Raji (cell line): Measurements from ENCODE around the gene SEC16B.

Experiments
- POLR2A ChIP-seq: IDR thresholded peaks from 2 replicates; pipeline ENCODE4 v1.6.1; 2011; ENCODE audit warnings: low read depth, low read length, control low read depth; ENCODE audit not compliant: insufficient read depth

Gene SEC16B

DNA sequence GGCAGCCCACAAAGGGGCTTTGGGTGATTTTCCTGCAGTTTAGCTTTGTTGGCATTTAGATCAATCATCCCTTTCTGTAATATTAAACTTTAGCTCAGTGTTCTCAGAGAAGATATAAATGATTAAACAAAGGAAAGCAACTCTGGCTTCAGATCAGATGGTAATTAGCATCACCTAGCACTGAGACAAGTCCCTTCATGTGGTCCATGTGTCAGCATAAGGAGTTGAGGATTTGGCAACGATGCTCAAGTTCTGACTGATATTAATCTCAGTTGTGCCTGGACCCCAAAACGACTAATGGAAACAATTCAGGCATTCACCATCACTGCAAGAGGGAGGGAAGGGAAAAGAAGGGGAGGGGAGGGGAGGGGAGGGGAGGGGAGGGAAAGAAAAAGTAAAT is 60.4 kb downstream of the SEC16B start:
- TF ChIP-seq POLR2A: no peak

DNA sequence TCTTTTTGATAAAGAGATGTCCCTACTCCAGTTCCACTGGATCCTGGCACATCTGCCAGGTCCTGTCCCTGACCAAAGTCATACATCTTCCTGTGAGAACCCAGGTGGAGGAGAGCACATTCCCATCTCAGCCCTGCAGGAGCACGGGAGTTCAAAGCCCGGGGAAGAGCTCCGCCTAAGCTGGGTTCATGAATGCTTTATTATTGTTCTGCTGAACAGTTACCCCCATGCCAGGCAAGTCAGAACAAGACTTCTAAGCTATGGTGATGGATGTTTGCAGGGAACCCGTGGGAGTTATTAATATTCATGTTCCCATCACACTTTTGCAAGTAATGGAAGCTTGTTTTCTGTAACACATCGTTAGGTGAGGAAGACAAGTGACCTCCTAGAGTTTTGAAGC is 62.9 kb downstream of the SEC16B start:
- TF ChIP-seq POLR2A: no peak

DNA sequence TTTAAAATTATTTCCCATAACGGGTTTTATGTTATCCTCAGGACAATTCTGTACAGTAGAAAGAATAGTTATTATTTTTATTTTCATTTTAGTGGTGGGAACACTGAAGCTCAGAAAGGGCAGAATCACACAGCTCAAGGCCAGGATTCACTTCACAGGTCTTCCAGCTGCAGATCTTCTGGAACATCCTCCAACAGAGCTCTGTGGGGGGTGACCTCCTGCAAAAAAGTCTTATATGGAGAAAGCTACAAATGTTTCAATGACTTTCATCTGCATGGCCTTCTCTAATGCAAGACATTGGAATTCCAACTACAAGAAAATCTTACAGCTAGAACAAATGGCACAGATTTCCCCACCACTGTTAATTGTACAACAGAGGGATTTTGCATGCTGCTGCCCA is 64.2 kb downstream of the SEC16B start:
- TF ChIP-seq POLR2A: no peak

DNA sequence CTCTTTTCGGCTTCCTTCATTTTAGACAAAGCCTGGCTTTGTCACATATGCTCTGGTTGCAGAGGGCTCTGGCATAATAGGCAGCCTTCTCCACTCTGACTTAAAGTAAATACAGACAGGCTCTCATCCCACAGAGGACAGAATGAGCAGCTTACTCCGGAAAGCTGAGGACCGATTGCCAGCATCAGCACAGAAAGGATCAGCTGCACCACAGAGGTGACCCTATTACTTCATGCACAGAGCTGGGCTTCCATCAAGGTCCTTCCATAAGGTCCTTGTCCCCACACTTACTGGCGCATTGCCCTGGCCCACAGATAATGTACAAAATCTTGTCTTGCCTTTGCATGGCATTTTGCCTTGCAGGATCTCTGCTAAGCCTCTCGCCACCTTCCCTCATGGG is 67.6 kb downstream of the SEC16B start:
- no peak for TF ChIP-seq POLR2A

DNA sequence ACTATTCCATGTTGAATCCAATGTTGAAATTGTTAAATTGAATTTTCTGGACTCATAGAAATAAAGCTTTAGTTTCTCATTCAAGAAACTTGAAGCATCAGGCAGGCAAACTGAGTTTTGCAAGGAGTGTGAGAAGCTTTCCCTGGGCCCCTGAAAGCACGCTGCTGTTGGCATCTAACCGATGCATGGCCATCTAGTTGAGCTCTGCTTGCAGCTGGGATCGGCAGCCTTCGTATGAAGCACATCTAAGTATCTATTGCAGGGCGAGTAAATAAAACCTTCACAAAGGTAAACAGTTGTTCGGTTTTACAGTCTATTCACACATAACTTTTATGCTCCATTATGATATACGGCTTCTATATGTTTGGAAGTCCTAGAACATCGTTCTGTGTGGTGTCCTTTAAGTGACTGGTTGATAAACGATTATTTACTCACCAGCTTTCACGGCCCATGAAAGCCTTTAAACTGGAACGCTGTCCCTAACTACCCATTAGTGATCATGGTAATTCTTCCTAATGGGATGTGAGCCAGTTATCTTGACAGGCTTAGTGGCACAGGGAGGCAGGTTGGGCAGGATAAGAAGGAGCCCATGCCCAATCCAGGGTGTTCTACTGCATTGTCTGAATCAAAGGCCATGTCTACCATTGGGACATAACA is 71.7 kb downstream of the SEC16B start:
- TF ChIP-seq POLR2A: no peak

DNA sequence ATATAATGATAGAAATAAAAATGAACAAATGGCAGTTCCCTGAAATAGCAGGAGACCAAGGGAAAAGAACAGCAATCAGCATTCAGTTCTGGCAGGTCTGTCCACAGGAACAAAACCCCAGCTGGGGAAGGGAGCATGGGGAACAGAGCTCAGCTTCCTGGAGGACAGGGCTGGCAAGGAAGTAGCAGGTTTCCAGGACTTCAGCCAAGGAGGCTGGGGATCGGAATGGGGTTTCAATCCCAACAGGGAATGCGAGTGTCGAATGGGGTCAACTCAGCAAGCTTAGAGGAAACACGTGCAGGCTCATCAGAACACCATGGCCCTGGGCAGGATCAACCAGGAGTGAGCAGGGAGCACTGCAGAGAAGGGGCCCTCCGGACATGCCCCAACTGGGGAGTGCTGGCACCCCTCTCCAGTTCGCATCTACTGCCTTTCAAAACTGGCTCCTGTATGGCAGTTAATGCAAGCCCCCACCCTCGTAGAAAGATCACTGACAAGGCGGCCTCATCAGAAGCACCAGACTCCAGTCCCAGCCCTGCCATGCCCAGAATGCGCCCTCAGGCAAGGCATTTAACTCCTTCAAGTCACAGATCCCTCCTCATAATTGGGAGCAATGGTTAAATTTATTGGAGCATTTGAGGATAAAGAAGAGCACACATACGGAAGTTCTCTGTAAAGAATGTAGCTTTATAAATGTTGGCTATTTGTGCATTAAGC is 72.4 kb downstream of the SEC16B start:
- no peak for TF ChIP-seq POLR2A
